Naive B cell (primary cell): ENCODE measurements around the gene CABCOCO1. TPM values are rescaled to one million over a fixed set of nuclear protein-coding genes. Genes with fewer than 3 reads are reported as not detected.
"Not testable (repeated sequence)": the region's sequence is repeated elsewhere in the genome, so short reads cannot be mapped to it uniquely, and the experiment has no call there.

Source experiments
- ATAC-seq, 2 donors: fragments of 150-1000 bp; cut with Tn5 transposase; 2 replicates each; pipeline ENCODE4 v1.10.0; 2021; ENCODE audit warnings: low read depth in 2 of 2, mild to moderate bottlenecking in 2 of 2, moderate library complexity in 2 of 2
- DNase-seq: peaks from one replicate; pipeline ENCODE4 v3.0.0; 2022
- H3K27ac Mint-ChIP-seq, 6 donors: one replicate each; pipeline ENCODE4 v1.8.0; 2020 to 2022; ENCODE audit warnings: mild to moderate bottlenecking in 6 of 6, mixed read lengths in 6 of 6, moderate library complexity in 5 of 6, inconsistent platforms in 2 of 6
- H3K27me3 Mint-ChIP-seq, 3 donors: one replicate each; pipeline ENCODE4 v1.8.0; 2021 to 2022; ENCODE audit warnings: mixed read lengths in 3 of 3, mild to moderate bottlenecking in 1 of 3
- H3K36me3 Mint-ChIP-seq, 2 donors: one replicate each; pipeline ENCODE4 v1.8.0; 2020 to 2022; ENCODE audit warnings: mixed read lengths in 2 of 2, inconsistent platforms in 1 of 2, mild to moderate bottlenecking in 1 of 2
- H3K4me1 Mint-ChIP-seq, 3 donors: one replicate each; pipeline ENCODE4 v1.8.0; 2020 to 2022; ENCODE audit warnings: mixed read lengths in 3 of 3, inconsistent platforms in 1 of 3, mild to moderate bottlenecking in 1 of 3, moderate library complexity in 1 of 3
- H3K4me3 Mint-ChIP-seq, 8 donors: one replicate each; pipeline ENCODE4 v1.8.0; 2020 to 2022; ENCODE audit warnings: mild to moderate bottlenecking in 8 of 8, mixed read lengths in 8 of 8, moderate library complexity in 8 of 8, inconsistent platforms in 2 of 8
- H3K9me3 Mint-ChIP-seq, 7 donors: one replicate each; pipeline ENCODE4 v1.8.0; 2020 to 2022; ENCODE audit warnings: mixed read lengths in 7 of 7, mild to moderate bottlenecking in 5 of 7, inconsistent platforms in 2 of 7, moderate library complexity in 1 of 7
- polyA plus RNA-seq, 6 donors: library from polyadenylated mRNA; unstranded; fragments of 300-500 nt; fragmentation: Illumina TruSeq; gene quantifications; one replicate each; pipeline ENCODE4 v1.2.3, GENCODE V29; 2021; ENCODE audit warnings: low read depth in 6 of 6

CABCOCO1 gene
- polyA plus RNA-seq, 6 donors from 2014 or later: not detected

DNA sequence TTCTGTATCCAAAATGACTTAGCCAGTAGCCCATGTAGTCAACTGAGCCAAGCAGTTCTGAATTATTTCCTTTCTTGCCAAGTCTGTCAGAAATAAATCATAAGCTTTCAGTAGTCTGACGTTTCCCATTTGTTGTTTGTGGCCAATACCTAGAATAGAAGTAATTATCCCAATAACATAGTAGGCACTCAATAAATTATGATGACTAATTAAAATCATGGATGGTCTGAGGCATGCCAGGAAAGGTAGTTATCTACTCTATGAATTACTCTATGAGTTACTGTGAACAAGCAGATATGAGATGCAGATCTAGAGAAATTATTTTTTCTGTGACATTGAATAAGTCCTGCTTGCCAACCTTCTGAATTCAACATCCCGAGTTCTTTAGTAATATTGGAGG is 2.3 kb downstream of the CABCOCO1 start:
- ATAC-seq (no peak), DNase-seq (no peak)
- Mint-ChIP-seq H3K9me3 (peaks cover 0 to 4% (median 0%) of the 10 kb centered on the region in 7 donors), H3K27ac (no peak overlapping the region), H3K4me3 (no peak overlapping the region), H3K4me1 (peaks cover 0 to 2% (median 0%) of the 10 kb centered on the region in 3 donors), H3K27me3 (peaks cover 34% of the 10 kb centered on the region in 3 donors), H3K36me3 (no peaks in the 10 kb centered on the region)

DNA sequence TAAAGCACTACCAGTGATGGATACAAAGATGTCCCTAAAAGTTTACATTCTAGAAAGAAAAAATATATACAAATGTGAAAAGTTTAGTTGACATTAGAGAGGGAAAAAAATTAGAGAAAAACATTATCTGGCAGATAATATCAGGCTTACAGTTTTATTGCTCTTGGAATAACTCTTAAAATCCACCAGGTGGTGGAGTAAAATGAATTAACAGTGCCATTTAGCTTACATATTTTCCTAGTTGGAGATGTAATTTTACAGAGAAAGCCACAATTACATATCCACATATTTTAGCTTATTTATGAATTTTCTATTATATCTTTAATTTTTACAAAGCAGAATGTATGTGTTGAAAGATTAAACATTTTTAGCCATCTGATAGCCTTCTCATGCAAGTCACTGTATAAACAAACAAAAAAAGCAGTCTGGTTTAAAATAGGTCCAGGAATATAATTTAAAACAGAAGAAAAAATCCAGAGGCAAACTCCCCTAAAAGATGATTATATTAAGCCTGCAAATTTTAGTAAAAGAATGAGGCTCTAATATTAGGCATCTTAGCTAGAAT is 6.5 kb downstream of the CABCOCO1 start:
- Mint-ChIP-seq H3K36me3 (no peaks in the 10 kb centered on the region), H3K4me3 (no peak overlapping the region), H3K27me3 (peaks cover 10 to 15% (median 14%) of the 10 kb centered on the region in 3 donors), H3K9me3 (peaks cover 0 to 4% (median 0%) of the 10 kb centered on the region in 7 donors), H3K27ac (no peak overlapping the region), H3K4me1 (no peaks in the 10 kb centered on the region)
- DNase-seq: no peak
- no peak for ATAC-seq

DNA sequence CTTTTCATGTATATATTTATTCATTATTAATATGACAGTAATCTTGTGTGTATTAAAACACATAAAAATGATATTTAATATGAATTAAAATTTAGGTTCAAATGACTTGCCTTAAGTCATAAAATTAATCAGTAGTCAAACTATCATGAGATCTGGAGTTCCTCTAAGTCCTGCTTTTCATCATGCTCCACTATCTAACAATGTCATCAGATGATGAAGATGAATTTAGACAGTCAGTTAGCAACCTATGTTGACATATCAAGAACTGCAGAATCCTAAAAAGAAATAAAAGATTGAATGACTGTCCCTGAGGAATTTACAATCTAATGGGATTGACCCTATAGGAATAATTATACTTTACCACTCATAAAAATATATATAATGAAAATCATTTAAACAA is 7.1 kb downstream of the CABCOCO1 start:
- no peaks in the 10 kb centered on the region for H3K36me3 Mint-ChIP-seq
- no peak overlapping the region for H3K4me3 Mint-ChIP-seq
- ATAC-seq (no peak), DNase-seq (no peak)
- H3K27ac Mint-ChIP-seq: no peak overlapping the region
- H3K4me1 Mint-ChIP-seq: no peaks in the 10 kb centered on the region
- peaks cover 4 to 9% (median 8%) of the 10 kb centered on the region in 3 donors for H3K27me3 Mint-ChIP-seq
- peaks cover 0 to 4% (median 0%) of the 10 kb centered on the region in 7 donors for H3K9me3 Mint-ChIP-seq

DNA sequence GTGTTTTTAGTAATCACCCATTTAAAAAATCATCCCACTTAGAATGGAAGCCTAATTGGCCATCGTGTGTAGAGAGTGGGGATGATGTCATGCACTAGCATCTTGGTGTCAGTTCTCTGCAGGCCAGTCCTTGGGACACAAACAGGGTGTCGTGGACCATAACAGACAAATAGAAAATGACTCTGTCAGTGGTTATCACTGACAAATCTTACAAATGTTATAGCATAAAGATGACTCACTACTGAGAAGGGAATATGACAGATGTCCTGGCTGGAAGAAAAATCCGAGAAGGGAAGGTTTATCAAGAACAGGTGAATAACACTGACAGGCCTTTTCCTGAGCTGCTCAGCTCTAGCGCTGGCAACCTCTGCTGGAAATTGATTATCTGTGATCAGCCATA is 10.6 kb downstream of the CABCOCO1 start:
- no peak overlapping the region for H3K4me3 Mint-ChIP-seq
- no peaks in the 10 kb centered on the region for H3K36me3 Mint-ChIP-seq
- no peak for ATAC-seq
- DNase-seq: no peak
- no peaks in the 10 kb centered on the region for H3K27me3 Mint-ChIP-seq
- H3K4me1 Mint-ChIP-seq: no peaks in the 10 kb centered on the region
- H3K9me3 Mint-ChIP-seq: no peaks in the 10 kb centered on the region
- H3K27ac Mint-ChIP-seq: no peak overlapping the region

DNA sequence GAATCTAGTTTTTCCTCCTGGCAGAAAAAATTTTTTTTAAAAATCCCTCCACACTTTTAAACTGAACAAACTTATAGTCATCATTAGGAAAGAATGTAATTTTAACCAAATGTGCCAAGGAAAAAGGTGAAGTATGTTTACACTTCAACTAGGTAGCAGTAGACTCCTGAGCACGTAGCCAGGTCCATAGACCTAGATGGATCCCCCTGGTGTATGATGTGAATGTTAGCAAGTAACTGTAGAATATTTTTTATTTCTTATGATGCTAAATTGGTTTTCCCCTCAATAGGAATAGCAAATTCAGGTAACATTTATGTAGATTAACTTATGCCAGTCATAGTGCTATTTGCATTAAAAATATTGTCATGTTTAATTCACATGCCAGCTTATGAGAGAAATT is 19.6 kb downstream of the CABCOCO1 start:
- H3K27me3 Mint-ChIP-seq: peaks cover 0 to 5% (median 0%) of the 10 kb centered on the region in 3 donors
- no peaks in the 10 kb centered on the region for H3K36me3 Mint-ChIP-seq
- DNase-seq: no peak
- no peak for ATAC-seq
- H3K27ac Mint-ChIP-seq: no peak overlapping the region
- no peaks in the 10 kb centered on the region for H3K4me1 Mint-ChIP-seq
- no peak overlapping the region for H3K4me3 Mint-ChIP-seq
- H3K9me3 Mint-ChIP-seq: no peaks in the 10 kb centered on the region

DNA sequence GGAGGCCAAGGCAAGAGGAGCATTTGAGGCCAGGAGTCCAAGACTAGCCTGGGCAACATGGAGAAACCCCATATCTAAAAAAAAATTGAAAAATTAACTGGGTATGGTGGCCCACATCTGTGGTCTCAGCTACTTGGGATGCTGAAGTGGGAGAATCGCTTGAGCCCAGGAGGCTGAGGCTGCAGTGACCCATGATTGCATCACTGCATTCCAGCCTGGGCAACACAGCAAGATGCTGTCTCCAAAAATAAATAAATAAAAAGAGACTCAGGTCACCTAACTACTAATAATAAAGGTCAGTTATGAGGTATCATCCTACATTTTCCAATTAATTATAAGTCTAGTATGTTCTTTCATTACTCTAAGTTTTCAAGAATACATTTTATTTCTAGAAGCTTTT is 20.6 kb downstream of the CABCOCO1 start:
- no peak overlapping the region for H3K4me3 Mint-ChIP-seq
- DNase-seq (no peak), ATAC-seq (no peak)
- H3K27me3 Mint-ChIP-seq: peaks cover 0 to 5% (median 0%) of the 10 kb centered on the region in 3 donors
- no peaks in the 10 kb centered on the region for H3K36me3 Mint-ChIP-seq
- H3K4me1 Mint-ChIP-seq: no peaks in the 10 kb centered on the region
- H3K27ac Mint-ChIP-seq: no peak overlapping the region
- no peaks in the 10 kb centered on the region for H3K9me3 Mint-ChIP-seq

DNA sequence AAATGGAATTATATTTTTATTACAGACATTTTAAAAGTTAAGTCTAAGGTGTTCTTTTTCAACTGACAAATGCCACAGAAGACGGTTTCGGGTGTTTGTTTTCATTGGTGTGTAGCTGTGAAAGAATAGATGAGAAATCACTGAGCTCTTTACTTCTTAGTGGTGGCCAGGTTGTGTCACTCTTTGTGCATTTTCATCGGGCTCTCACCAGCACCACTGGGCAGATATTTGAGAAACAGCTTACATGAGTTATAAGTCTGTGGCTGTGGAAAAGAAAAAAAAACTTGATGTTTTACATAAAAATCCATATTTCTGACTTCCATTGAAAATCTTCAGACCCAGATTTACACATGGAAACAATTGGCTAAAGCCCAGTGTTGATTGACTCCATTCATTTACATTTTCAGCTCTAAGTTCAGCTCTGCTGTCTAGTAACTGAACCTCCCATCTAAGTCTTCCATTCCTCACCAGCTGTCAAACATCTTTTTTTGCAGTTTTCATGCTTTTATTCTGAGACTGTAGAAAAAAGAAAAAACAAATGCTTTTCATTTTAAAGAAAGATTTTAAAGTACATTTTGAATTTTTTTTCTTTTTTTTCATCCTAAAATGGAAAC is 22.3 kb downstream of the CABCOCO1 start:
- DNase-seq: no peak
- no peaks in the 10 kb centered on the region for H3K36me3 Mint-ChIP-seq
- no peak overlapping the region for H3K4me3 Mint-ChIP-seq
- ATAC-seq: no peak
- no peaks in the 10 kb centered on the region for H3K9me3 Mint-ChIP-seq
- peaks cover 0 to 5% (median 0%) of the 10 kb centered on the region in 3 donors for H3K27me3 Mint-ChIP-seq
- H3K27ac Mint-ChIP-seq: no peak overlapping the region
- no peaks in the 10 kb centered on the region for H3K4me1 Mint-ChIP-seq

DNA sequence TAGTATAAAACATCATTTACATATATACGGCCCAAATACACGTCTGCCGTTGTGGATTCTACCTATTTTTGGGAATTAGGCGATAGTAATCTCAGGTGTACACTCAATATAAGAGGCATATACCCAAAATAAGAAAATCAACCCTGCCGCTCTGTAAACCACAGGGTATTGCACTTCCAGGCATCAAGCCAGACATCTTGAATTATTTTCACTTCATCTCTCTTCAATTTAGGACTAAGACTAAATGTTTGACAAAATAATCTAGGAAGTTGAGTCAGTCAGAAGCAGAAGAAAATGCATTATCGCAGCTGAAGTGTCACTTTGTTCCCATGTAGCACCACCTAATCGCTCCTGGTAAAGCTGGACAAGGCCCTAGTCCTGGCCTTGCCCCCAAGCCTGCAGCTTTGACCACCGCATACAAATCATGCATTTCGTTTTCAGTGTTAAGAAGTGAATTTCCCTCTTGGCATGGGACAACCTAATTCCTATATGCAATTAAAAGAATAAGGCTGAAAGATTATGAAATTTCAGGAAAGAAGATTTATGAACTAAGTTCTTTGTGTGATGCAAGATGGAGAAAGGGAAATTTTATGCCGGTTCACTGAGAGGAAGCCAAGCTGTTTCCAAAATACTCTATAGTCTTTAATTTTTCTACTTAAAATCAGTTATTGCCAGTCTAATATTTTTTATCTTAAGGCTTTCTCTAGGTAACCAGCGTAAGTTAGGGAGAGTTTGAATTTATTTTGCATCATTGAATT is 26.0 kb downstream of the CABCOCO1 start:
- DNase-seq: no peak
- Mint-ChIP-seq H3K4me3 (no peak overlapping the region), H3K27ac (no peak overlapping the region), H3K36me3 (no peaks in the 10 kb centered on the region), H3K27me3 (peaks cover under 1 to 5% (median 4%) of the 10 kb centered on the region in 3 donors), H3K4me1 (no peaks in the 10 kb centered on the region), H3K9me3 (peaks cover 0 to 7% (median 1%) of the 10 kb centered on the region in 7 donors)
- ATAC-seq: no peak

DNA sequence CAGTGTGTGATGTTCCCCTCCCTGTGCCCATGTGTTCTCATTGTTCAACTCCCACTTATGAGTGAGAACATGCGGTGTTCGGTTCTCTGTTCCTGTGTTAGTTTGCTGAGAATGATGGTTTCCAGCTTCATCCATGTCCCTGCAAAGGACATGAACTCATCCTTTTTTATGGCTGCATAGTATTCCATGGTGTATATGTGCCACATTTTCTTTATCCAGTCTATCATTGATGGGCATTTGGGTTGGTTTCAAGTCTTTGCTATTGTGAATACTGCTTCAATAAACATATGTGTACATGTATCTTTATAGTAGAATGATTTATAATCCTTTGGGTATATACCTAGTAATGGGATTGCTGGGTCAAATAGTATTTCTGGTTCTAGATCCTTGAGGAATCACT is 28.9 kb downstream of the CABCOCO1 start:
- not testable (repeated sequence) for H3K4me3 Mint-ChIP-seq, H3K27ac Mint-ChIP-seq, ATAC-seq, DNase-seq, H3K36me3 Mint-ChIP-seq, H3K4me1 Mint-ChIP-seq, H3K9me3 Mint-ChIP-seq
- H3K27me3 Mint-ChIP-seq: peaks cover 5 to 22% (median 11%) of the 10 kb centered on the region in 3 donors

DNA sequence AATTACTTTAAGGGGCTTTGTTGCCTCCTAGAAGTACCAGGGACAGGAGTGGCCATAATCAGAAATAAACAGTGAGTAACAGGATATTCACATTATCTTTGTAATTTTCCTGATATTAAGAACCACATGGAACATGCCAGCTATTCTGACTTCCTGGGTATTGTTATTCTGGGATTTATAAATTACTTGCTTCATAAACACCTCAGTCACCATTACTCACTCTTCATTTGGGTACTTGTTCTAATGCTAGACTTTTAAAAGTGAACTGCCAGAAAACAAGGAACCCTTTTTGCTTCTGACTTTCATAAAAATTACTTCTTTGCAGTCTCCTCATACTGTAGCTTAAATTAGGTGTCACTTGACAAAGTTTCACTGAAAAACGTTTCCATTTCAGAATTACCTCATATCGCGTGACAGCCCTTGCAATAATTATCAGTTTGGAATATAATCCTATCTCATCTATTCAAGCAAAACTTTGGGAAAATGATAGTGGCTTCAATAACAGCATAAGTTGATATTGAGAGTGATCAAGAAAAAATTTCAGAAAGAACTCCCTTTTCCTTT is 29.8 kb downstream of the CABCOCO1 start:
- ATAC-seq (no peak), DNase-seq (no peak)
- H3K4me3 Mint-ChIP-seq: no peak overlapping the region
- no peaks in the 10 kb centered on the region for H3K4me1 Mint-ChIP-seq
- H3K9me3 Mint-ChIP-seq: peaks cover 0 to 7% (median 1%) of the 10 kb centered on the region in 7 donors
- H3K36me3 Mint-ChIP-seq: no peaks in the 10 kb centered on the region
- no peak overlapping the region for H3K27ac Mint-ChIP-seq
- H3K27me3 Mint-ChIP-seq: peaks cover 5 to 22% (median 11%) of the 10 kb centered on the region in 3 donors

DNA sequence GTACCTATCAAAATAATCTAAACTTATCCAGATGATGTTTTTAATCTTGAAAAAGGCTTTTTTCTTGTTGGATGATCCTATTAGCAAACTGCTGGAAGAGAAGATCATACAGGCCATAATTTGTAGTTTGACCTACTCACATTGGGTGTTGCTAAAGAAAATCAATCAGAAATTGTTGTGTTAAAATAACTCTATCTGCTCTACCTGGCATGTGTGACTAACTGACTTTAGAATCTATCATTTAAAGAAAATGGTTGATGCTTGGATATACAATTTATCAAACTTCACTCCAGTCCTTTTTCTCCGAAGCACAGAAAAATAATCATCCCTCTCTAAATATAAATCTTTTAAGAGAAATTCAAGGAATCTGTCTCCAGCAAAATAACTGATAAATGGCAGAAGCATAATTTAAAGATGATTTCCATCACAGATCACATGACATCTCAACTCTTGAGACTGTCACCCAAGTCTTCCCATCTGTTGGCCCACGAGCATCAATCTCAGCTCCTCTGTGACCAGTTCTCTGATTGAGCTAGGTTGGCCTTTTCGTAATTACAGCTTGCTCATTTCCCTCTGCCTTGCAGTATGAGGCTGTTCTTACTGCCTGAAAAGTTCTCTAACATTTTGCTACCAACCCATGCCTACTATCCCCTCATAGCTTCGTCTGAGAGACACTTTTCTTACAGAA is 36.4 kb downstream of the CABCOCO1 start:
- no peaks in the 10 kb centered on the region for H3K4me1 Mint-ChIP-seq
- H3K36me3 Mint-ChIP-seq: no peaks in the 10 kb centered on the region
- no peak overlapping the region for H3K27ac Mint-ChIP-seq
- H3K27me3 Mint-ChIP-seq: peaks cover under 1 to 13% (median 3%) of the 10 kb centered on the region in 3 donors
- ATAC-seq (no peak), DNase-seq (no peak)
- no peak overlapping the region for H3K4me3 Mint-ChIP-seq
- H3K9me3 Mint-ChIP-seq: no peaks in the 10 kb centered on the region

DNA sequence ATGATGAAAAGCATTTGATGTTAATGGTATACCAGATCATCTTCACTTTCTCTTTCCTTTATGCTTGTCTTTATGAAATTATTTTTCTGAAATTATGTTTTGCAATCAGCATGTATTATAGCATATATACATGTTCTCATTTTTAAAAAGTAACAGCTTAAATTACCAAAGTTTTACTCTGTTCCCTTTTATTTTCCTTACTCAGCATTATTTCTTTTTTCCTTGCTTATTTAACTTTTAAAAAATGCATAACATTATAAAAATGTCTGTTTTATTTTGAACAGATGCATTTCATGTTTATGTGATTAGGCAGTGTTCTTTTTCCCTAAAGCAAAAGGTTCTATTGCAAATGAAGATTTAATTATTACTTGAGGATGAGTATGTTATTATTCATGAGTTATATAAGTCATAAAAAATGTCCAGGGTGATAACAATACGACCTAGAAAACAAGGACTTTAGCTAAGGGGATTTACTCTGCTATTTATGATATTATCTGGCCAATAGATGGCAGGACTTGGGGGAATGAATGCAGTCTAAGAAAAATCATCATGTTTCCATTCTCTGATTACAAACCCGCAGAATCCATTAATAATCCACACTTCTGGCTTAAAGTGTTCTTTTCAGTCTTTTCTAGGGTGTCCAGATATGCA is 38.5 kb downstream of the CABCOCO1 start:
- no peak overlapping the region for H3K4me3 Mint-ChIP-seq
- H3K27ac Mint-ChIP-seq: no peak overlapping the region
- ATAC-seq (no peak), DNase-seq (no peak)
- H3K36me3 Mint-ChIP-seq: no peaks in the 10 kb centered on the region
- peaks cover 0 to 3% (median 0%) of the 10 kb centered on the region in 3 donors for H3K27me3 Mint-ChIP-seq
- no peaks in the 10 kb centered on the region for H3K4me1 Mint-ChIP-seq
- H3K9me3 Mint-ChIP-seq: no peaks in the 10 kb centered on the region

DNA sequence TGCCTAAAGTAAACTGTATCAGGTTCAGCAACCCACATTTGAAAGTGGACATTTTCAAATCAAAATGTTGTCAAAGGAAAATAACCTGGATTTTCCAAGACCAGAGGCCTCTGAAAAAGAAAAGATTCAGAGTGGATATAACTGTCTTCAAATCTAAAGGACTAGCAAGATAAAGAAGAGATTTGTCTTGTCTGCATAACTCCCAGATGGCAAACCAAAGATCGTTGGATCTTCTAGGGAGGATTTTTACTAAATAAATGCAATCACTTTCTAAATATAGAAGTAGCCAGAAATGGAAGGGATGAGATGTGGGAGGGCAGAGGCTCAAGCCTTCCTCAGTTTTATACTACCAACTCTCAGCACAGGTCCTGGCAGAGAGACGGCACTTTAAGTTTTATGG is 39.0 kb downstream of the CABCOCO1 start:
- DNase-seq: no peak
- Mint-ChIP-seq H3K36me3 (no peaks in the 10 kb centered on the region), H3K4me1 (no peaks in the 10 kb centered on the region), H3K27ac (no peak overlapping the region), H3K27me3 (peaks cover 2 to 3% (median 3%) of the 10 kb centered on the region in 3 donors), H3K4me3 (no peak overlapping the region), H3K9me3 (no peaks in the 10 kb centered on the region)
- ATAC-seq: no peak
